ENCODE results near the gene UMOD.
A peak's percentile ranks its signal among the peaks of the same experiment; 100 is the strongest.

UMOD gene

GRCh38 chr16:20352615-20353014 is at the start of gene UMOD:
UMOD (minus strand) TSS chr16:20352715; CDS start chr16:20350737, 1,978 bp downstream.
- DNase-seq, result no peak

GRCh38 chr16:20401475-20402016 is 49.0 kb upstream of the UMOD start:
- DNase-seq, result no peak

- no peak for DNase-seq
These were observed 48.6 kb upstream of the UMOD start for GRCh38 chr16:20401066-20401465.

GRCh38 chr16:20399185-20399584 is 46.7 kb upstream of the UMOD start:
- no peak for DNase-seq

- no peak for DNase-seq
These were observed 46.1 kb upstream of the UMOD start for GRCh38 chr16:20398603-20399002.

GRCh38 chr16:20397468-20398074 is 45.1 kb upstream of the UMOD start:
- DNase-seq, result no peak

- no peak for DNase-seq
These were observed 44.4 kb upstream of the UMOD start for GRCh38 chr16:20396846-20397467.

GRCh38 chr16:20395946-20396345 is 43.4 kb upstream of the UMOD start:
- DNase-seq, result no peak

GRCh38 chr16:20393801-20394577 is 41.5 kb upstream of the UMOD start:
- no peak for DNase-seq

- DNase-seq, result no peak
These were observed 38.5 kb upstream of the UMOD start for GRCh38 chr16:20391045-20391444.

- DNase-seq, result no peak
These were observed 36.3 kb upstream of the UMOD start for GRCh38 chr16:20388854-20389253.

GRCh38 chr16:20387978-20388377 is 35.5 kb upstream of the UMOD start:
- DNase-seq, result no peak

- peak in 10 of 14 donors; percentile 16 to 74 (median 38) for DNase-seq
These were observed 33.6 kb upstream of the UMOD start for GRCh38 chr16:20385844-20386832.

- peak in 12 of 14 donors; percentile 1 to 31 (median 10) for DNase-seq
These were observed 30.9 kb upstream of the UMOD start for GRCh38 chr16:20383106-20384029.

- no peak for DNase-seq
These were observed 29.9 kb upstream of the UMOD start for GRCh38 chr16:20382202-20382948.

- DNase-seq, result no peak
These were observed 28.3 kb upstream of the UMOD start for GRCh38 chr16:20380782-20381181.

- no peak for DNase-seq
These were observed 24.7 kb upstream of the UMOD start for GRCh38 chr16:20377181-20377580.

GRCh38 chr16:20372701-20373100 is 20.2 kb upstream of the UMOD start:
- no peak for DNase-seq

GRCh38 chr16:20369452-20370054 is 17.0 kb upstream of the UMOD start:
- no peak for DNase-seq

- DNase-seq, result no peak
These were observed 11.5 kb upstream of the UMOD start for GRCh38 chr16:20364051-20364450.

Data from C1 segment of cervical spinal cord (tissue), 14 donors.